ENCODE results near the gene DELE1. TPM values are rescaled to one million over a fixed set of nuclear protein-coding genes. Genes with fewer than 3 reads are reported as not detected.

Gene DELE1
- total RNA-seq, 2 donors from 2014 or later: 66.7 to 98.1 TPM

DNA sequence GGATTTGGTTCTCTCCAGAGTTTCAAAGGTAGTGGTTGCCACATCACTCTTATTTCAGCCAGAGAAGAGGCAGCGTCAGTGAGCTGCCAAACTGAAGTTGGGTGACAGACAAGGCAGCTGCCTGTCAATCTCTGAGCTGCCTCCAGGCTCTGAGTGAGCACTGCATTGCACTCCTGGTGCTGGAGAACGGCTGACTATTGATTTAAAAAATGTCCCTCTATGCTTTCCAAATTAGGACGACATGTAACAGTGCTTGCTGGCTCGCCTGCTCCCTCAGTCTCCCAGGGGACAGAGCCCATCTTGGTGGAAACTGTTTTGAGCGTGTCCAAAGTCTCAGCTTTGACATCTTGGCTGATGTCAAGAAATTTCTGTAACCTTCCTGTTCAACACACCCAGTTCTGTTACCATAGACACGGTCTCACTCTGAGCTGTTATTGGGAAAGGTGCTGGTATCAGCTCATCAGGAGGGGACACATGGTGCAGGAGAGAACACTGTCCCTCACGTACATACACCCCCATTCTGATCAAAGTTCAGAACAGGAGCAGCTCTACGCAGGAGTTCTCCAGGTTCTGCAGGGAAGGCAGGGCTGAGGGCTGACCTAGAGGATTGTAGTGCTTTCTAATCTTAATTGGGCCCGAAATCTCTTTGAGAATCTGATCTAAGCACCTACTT lies 18.6 kb downstream of the DELE1 start:
- DNase-seq (ENCODE audit: low spot score): no peak

GRCh38 chr5:141944076-141944475 lies 20.4 kb downstream of the DELE1 start:
- intact Hi-C loops (cut with DNase I): no loop called here
- no peak overlapping the region for H3K4me3 ChIP-seq
- no peaks in the 10 kb centered on the region for H3K4me1 ChIP-seq (replicated peaks)
- TF ChIP-seq CTCF (IDR thresholded peaks at IDR 0.05) (no peak), POLR2A (IDR thresholded peaks at IDR 0.05) (no peak), POLR2AphosphoS5 (IDR thresholded peaks at IDR 0.05) (no peak)
- no peaks in the 10 kb centered on the region for H3K27me3 ChIP-seq (replicated peaks; ENCODE audit: insufficient read depth)
- no peaks in the 10 kb centered on the region for H3K36me3 ChIP-seq
- 58% methylated on average over 9 of the region's 9 CpGs for WGBS
- H3K27ac ChIP-seq: no peak overlapping the region
- H3K9me3 ChIP-seq: no peaks in the 10 kb centered on the region
- DNase-seq (ENCODE audit: low spot score): no peak

More for the DNA sequence above, 18.6 kb downstream of the DELE1 start:
- no peak for TF ChIP-seq POLR2AphosphoS5 (IDR thresholded peaks at IDR 0.05)
- no peak for TF ChIP-seq POLR2A (IDR thresholded peaks at IDR 0.05)
- no peak for TF ChIP-seq CTCF (IDR thresholded peaks at IDR 0.05)
- intact Hi-C loops (cut with DNase I): no loop called here
- Histone ChIP-seq H3K4me1 (replicated peaks) (no peaks in the 10 kb centered on the region), H3K4me3 (no peak overlapping the region), H3K9me3 (no peaks in the 10 kb centered on the region), H3K27me3 (replicated peaks; ENCODE audit: insufficient read depth) (no peaks in the 10 kb centered on the region), H3K36me3 (peaks cover 4 to 5% of the 10 kb centered on the region in 2 donors), H3K27ac (no peak overlapping the region)
- 75% methylated on average over 9 of the region's 9 CpGs for WGBS

DNA sequence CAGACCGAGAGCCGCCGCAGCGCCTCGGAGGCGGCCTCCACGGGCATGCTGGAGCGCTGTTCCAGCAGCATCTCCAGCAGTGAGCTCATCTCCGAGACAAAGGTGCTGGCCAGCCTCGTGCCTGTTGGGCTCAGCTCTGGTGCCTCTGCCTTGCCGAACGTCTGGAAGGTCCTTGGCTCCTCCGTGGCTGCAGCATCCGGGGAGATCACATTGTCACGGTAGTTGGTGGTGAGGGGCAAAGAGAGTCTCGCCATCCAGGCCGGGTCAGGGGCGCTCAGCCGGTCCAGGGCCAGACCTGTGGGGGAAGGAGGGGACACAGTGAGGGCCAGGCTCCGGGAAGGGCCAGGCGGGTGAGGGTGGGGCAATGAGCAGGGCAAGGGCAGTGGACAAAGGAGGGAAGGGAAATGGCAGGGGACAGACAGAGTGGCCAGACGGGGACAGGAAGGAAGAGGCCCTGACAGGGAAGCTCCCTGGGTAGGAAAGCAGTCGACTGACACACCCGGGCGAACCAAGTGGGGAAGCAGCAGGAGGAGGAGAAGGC lies 21.9 kb downstream of the DELE1 start:
- Histone ChIP-seq H3K4me1 (replicated peaks) (no peaks in the 10 kb centered on the region), H3K4me3 (no peak overlapping the region), H3K27ac (no peak overlapping the region), H3K36me3 (no peaks in the 10 kb centered on the region), H3K9me3 (no peaks in the 10 kb centered on the region), H3K27me3 (replicated peaks; ENCODE audit: insufficient read depth) (no peaks in the 10 kb centered on the region)
- 33% methylated on average over 22 of the region's 25 CpGs for WGBS
- TF ChIP-seq POLR2A (IDR thresholded peaks at IDR 0.05) (no peak), CTCF (IDR thresholded peaks at IDR 0.05) (no peak), POLR2AphosphoS5 (IDR thresholded peaks at IDR 0.05) (no peak)
- no peak for DNase-seq (ENCODE audit: low spot score)
- intact Hi-C loops (cut with DNase I): no loop called here

DNA sequence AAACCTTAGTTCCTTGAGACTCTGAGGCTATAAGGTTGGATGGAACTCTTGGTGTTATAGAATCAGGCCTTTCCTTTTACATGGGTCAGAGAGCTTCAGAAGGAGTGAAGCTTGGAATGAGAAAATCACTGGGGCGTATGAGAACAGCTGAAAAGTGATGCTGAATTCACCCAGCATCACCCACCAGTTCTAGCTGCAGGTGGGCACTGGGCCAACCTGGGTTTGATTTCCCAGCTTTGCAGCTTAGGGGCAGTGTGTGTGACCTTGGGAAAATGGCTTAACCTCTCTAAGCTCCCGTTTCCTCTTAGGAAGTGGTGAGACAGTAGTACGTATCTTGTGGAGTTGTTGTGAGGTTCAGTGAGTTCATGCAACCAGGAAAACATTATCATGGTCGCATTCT lies 23.6 kb downstream of the DELE1 start:
- TF ChIP-seq CTCF (IDR thresholded peaks at IDR 0.05) (no peak), POLR2A (IDR thresholded peaks at IDR 0.05) (no peak), POLR2AphosphoS5 (IDR thresholded peaks at IDR 0.05) (no peak)
- Histone ChIP-seq H3K4me3 (no peak overlapping the region), H3K27ac (no peak overlapping the region), H3K36me3 (no peaks in the 10 kb centered on the region), H3K9me3 (no peaks in the 10 kb centered on the region), H3K27me3 (replicated peaks; ENCODE audit: insufficient read depth) (no peaks in the 10 kb centered on the region), H3K4me1 (replicated peaks) (no peaks in the 10 kb centered on the region)
- intact Hi-C loops (cut with DNase I): no loop called here
- no peak for DNase-seq (ENCODE audit: low spot score)
- WGBS: 91% methylated on average over 4 of the region's 4 CpGs

GRCh38 chr5:141948812-141949211 lies 25.1 kb downstream of the DELE1 start:
- H3K36me3 ChIP-seq: no peaks in the 10 kb centered on the region
- H3K27ac ChIP-seq: no peak overlapping the region
- no peaks in the 10 kb centered on the region for H3K9me3 ChIP-seq
- no peaks in the 10 kb centered on the region for H3K27me3 ChIP-seq (replicated peaks; ENCODE audit: insufficient read depth)
- no peak overlapping the region for H3K4me3 ChIP-seq
- TF ChIP-seq POLR2AphosphoS5 (IDR thresholded peaks at IDR 0.05): no peak
- no peak for TF ChIP-seq POLR2A (IDR thresholded peaks at IDR 0.05)
- no peak for TF ChIP-seq CTCF (IDR thresholded peaks at IDR 0.05)
- no peak for DNase-seq (ENCODE audit: low spot score)
- intact Hi-C loops (cut with DNase I): no loop called here
- 86% methylated on average over 2 of the region's 2 CpGs for WGBS
- H3K4me1 ChIP-seq (replicated peaks): no peaks in the 10 kb centered on the region

Data from prostate gland (tissue), 2 donors.